ENCODE results near the gene IL1RAPL1. TPM values are rescaled to one million over a fixed set of nuclear protein-coding genes. Genes with fewer than 3 reads are reported as not detected.

The IL1RAPL1 gene
- total RNA-seq, 1 experiment from 2014 or later, result not detected

DNA sequence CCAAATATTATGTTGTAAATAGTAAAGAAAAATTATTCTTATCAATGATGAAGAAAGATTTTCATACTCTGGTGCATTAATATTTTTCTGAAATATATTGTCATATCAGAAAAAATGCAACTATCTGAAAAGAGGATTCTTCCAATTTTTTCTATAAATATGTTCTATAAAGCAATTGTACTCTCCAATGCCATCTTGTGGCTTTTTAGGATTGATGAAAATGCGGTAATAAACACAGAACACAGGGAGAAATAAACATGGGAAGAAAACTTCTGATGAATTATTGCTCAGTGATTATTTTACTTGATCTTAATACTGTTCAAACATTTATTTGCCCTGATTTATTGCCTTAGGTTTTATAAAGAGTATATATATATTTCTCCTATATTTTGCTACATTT is 215.4 kb downstream of the IL1RAPL1 start:
- Mint-ChIP-seq H3K9me3 (ENCODE audit: unreplicated experiment) (no peaks in the 10 kb centered on the region), H3K27ac (ENCODE audit: low read depth, unreplicated experiment) (no peak overlapping the region), H3K36me3 (ENCODE audit: insufficient read depth, unreplicated experiment) (no peaks in the 10 kb centered on the region), H3K4me3 (ENCODE audit: unreplicated experiment) (no peak overlapping the region), H3K4me1 (ENCODE audit: insufficient read depth, unreplicated experiment) (no peaks in the 10 kb centered on the region), H3K27me3 (ENCODE audit: insufficient read depth, unreplicated experiment) (no peaks in the 10 kb centered on the region)
- BruUV-seq (replicated peaks), result no TSS peak
- intact Hi-C loops (cut with micrococcal nuclease), result loop anchor here (1.0 to 5.0 kb wide), 2 partner anchors 215 to 885 kb away; partner anchors contain the start of gene IL1RAPL1
- CTCF ChIA-PET, result no interaction called here
- DNase-seq (ENCODE audit: unreplicated experiment), result peak; percentile 5
- POLR2A ChIA-PET, result no interaction called here
- peak; percentile 21 for TF ChIP-seq CTCF (IDR thresholded peaks at IDR 0.05; ENCODE audit: unreplicated experiment)

DNA sequence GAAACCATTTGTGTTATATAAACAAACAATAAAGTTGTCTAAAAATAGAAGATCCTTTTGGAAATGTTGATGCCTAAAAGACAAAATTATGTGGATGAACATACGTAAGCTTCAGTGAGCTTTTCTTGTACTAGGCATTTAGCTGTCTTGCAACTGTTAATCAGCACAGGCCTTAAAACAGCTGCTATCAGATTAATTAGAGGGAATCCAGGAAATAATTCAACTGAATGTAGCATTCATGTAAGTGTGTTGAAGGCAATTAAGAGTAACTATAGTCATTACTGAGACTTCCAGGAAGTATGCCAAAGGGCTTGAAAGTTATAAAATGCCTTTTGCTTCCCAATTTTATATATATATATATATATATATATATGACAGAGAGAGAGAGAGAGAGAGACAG is 248.7 kb downstream of the IL1RAPL1 start:
- no peak for DNase-seq (ENCODE audit: unreplicated experiment)
- H3K36me3 Mint-ChIP-seq (ENCODE audit: insufficient read depth, unreplicated experiment), result no peaks in the 10 kb centered on the region
- POLR2A ChIA-PET, result no interaction called here
- no peaks in the 10 kb centered on the region for H3K9me3 Mint-ChIP-seq (ENCODE audit: unreplicated experiment)
- H3K4me1 Mint-ChIP-seq (ENCODE audit: insufficient read depth, unreplicated experiment), result no peaks in the 10 kb centered on the region
- TF ChIP-seq CTCF (IDR thresholded peaks at IDR 0.05; ENCODE audit: unreplicated experiment), result no peak
- no TSS peak for BruUV-seq (replicated peaks)
- H3K27me3 Mint-ChIP-seq (ENCODE audit: insufficient read depth, unreplicated experiment), result no peaks in the 10 kb centered on the region
- H3K27ac Mint-ChIP-seq (ENCODE audit: low read depth, unreplicated experiment), result no peak overlapping the region
- intact Hi-C loops (cut with micrococcal nuclease), result no loop called here
- CTCF ChIA-PET, result no interaction called here
- H3K4me3 Mint-ChIP-seq (ENCODE audit: unreplicated experiment), result no peak overlapping the region

- Mint-ChIP-seq H3K27me3 (ENCODE audit: insufficient read depth, unreplicated experiment) (no peaks in the 10 kb centered on the region), H3K4me3 (ENCODE audit: unreplicated experiment) (no peak overlapping the region), H3K4me1 (ENCODE audit: insufficient read depth, unreplicated experiment) (peaks cover 8% of the 10 kb centered on the region), H3K27ac (ENCODE audit: low read depth, unreplicated experiment) (no peak overlapping the region), H3K9me3 (ENCODE audit: unreplicated experiment) (no peaks in the 10 kb centered on the region), H3K36me3 (ENCODE audit: insufficient read depth, unreplicated experiment) (no peaks in the 10 kb centered on the region)
- ChIA-PET POLR2A (no interaction called here), CTCF (interaction anchor here (0.5 to 1.1 kb wide), 2 partner anchors 20 to 42 kb away, joined by 3 read pairs; no protein-coding TSS in a partner anchor)
- TF ChIP-seq CTCF (IDR thresholded peaks at IDR 0.05; ENCODE audit: unreplicated experiment), result no peak
- intact Hi-C loops (cut with micrococcal nuclease), result no loop called here
- no peak for DNase-seq (ENCODE audit: unreplicated experiment)
- BruUV-seq (replicated peaks), result no TSS peak
Measured at GRCh38 chrX:28843817-28844216, 256.6 kb downstream of the IL1RAPL1 start.

DNA sequence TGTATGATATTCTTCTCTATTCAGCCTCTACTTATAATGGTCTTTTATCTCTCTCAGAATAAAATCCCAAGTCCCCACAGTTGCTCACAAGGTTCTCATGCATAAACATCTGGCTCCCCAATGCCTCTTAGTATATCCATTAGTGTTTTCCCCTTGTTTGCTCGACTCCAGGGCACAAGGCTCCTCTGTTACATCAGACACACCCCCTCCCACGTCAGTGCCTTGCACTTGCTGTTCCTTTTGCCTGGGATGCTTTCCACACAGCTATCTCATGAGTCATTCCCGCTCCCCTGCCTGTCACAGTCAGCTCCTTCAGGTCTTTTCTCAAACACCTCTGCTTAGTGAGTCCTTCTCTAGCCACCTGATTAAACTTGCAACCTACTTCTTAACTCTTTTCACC is 260.2 kb downstream of the IL1RAPL1 start:
- no peaks in the 10 kb centered on the region for H3K9me3 Mint-ChIP-seq (ENCODE audit: unreplicated experiment)
- intact Hi-C loops (cut with micrococcal nuclease), result no loop called here
- peak overlapping the region; percentile 21 for H3K27ac Mint-ChIP-seq (ENCODE audit: low read depth, unreplicated experiment)
- POLR2A ChIA-PET, result interaction anchor here (0.6 kb wide), 1 partner anchor 1353 kb away, joined by 3 read pairs; no protein-coding TSS in a partner anchor
- CTCF ChIA-PET, result interaction anchor here (0.6 to 1.0 kb wide), 3 partner anchors 260 to 1108 kb away, joined by 3 to 4 read pairs (median 4); no protein-coding TSS in a partner anchor
- peak; percentile 76 for DNase-seq (ENCODE audit: unreplicated experiment)
- TF ChIP-seq CTCF (IDR thresholded peaks at IDR 0.05; ENCODE audit: unreplicated experiment), result no peak
- H3K36me3 Mint-ChIP-seq (ENCODE audit: insufficient read depth, unreplicated experiment), result no peaks in the 10 kb centered on the region
- no peaks in the 10 kb centered on the region for H3K27me3 Mint-ChIP-seq (ENCODE audit: insufficient read depth, unreplicated experiment)
- BruUV-seq (replicated peaks), result no TSS peak
- H3K4me1 Mint-ChIP-seq (ENCODE audit: insufficient read depth, unreplicated experiment), result peaks cover 8% of the 10 kb centered on the region
- no peak overlapping the region for H3K4me3 Mint-ChIP-seq (ENCODE audit: unreplicated experiment)

All from MCF 10A (cell line).